ENCODE results near the gene CORO2B. TPM values are rescaled to one million over a fixed set of nuclear protein-coding genes. Genes with fewer than 3 reads are reported as not detected.

CORO2B gene
- total and polyA plus RNA-seq, 9 of the 15 experiments (the other 6 are each of a cell fraction or from before 2014, with no cell fraction given) = not detected

- in situ Hi-C loops (cut with MboI) = no loop called here
- FAIRE-seq (no peak), ATAC-seq (no peak), DNase-seq (ENCODE audit: extremely low read depth in 1 of 4, low spot score in 3 of 4) (no peak)
- ChIA-PET POLR2A (interaction anchor here (0.6 kb wide), 1 partner anchor 49 kb away, joined by 3 read pairs; no protein-coding TSS in a partner anchor), CTCF (ENCODE audit: low intra/inter-chr PET ratio) (no interaction called here)
- Histone ChIP-seq H3K4me2 (ENCODE audit: insufficient read depth, low read length) (no peak overlapping the region), H3K36me3 (ENCODE audit: control insufficient read depth, insufficient read depth, low read length) (no peaks in the 10 kb centered on the region), H3K27ac (ENCODE audit: extremely low read depth, low read depth, low read length) (no peak overlapping the region), H3K9me3 (replicated peaks; ENCODE audit: control insufficient read depth, insufficient read depth, low read depth, low read length) (no peaks in the 10 kb centered on the region), H4K20me1 (replicated peaks; ENCODE audit: control insufficient read depth, insufficient read depth, low read length) (peaks cover 5% of the 10 kb centered on the region; the same call in 1 of the 2 replicates), H3K9ac (ENCODE audit: insufficient read depth in 1 of 2, low read depth in 2 of 2, low read length in 2 of 2) (no peak overlapping the region), H3K9me1 (ENCODE audit: control insufficient read depth, insufficient read depth, low read length) (no peaks in the 10 kb centered on the region), H2AFZ (ENCODE audit: low read depth, low read length) (no peak overlapping the region), H3K79me2 (ENCODE audit: control insufficient read depth, insufficient read depth, low read length) (no peaks in the 10 kb centered on the region), H3K27me3 (ENCODE audit: control insufficient read depth in 2 of 2, insufficient read depth in 2 of 2, low read length in 2 of 2) (peaks cover 9 to 41% of the 10 kb centered on the region in 2 experiments; a peak in 3 of 5 replicates), H3K4me1 (replicated peaks in 1 of 2; ENCODE audit: control insufficient read depth in 2 of 2, insufficient read depth in 2 of 2, low read length in 2 of 2) (peaks cover 0 to 7% of the 10 kb centered on the region in 2 experiments; a peak in 1 of 5 replicates), H3K4me3 (no peak overlapping the region)
- intact Hi-C loops (cut with micrococcal nuclease) = no loop called here
- 0% methylated on average over 8 of the region's 8 CpGs for WGBS (ENCODE audit: insufficient coverage, low coverage, missing lambda C conversion rate)
- no TSS peak for BruUV-seq (replicated peaks)
- no peak for TF ChIP-seq GTF2A2 (tag; IDR thresholded peaks at IDR 0.05)
- TF ChIP-seq ID3 (CRISPR knock-in tag; IDR thresholded peaks at IDR 0.05) = no peak
- no peak for TF ChIP-seq ID3 (tag; IDR thresholded peaks at IDR 0.05)
- TF ChIP-seq NFIC (IDR thresholded peaks at IDR 0.05) = no peak
- no peak for TF ChIP-seq RAD21 (CRISPR knock-in tag; conservative IDR thresholded peaks at IDR 0.05 in 1 of 2, IDR thresholded peaks at IDR 0.05 in 1 of 2)
- TF ChIP-seq ZNF785 (CRISPR knock-in tag; IDR thresholded peaks at IDR 0.05) = no peak
- no peak for TF ChIP-seq RBM17 (IDR thresholded peaks at IDR 0.05; ENCODE audit: borderline replicate concordance, low read depth, low read length)
- no peak for TF ChIP-seq JUN (IDR thresholded peaks at IDR 0.05; ENCODE audit: borderline replicate concordance, low read depth, low read length)
- TF ChIP-seq JUN (CRISPR knock-in tag; IDR thresholded peaks at IDR 0.05; ENCODE audit: borderline replicate concordance) = no peak
- no peak for TF ChIP-seq ZNF655 (CRISPR knock-in tag; IDR thresholded peaks at IDR 0.05)
- TF ChIP-seq TAL1 (IDR thresholded peaks at IDR 0.05) = no peak
- TF ChIP-seq NR3C1 (CRISPR knock-in tag; IDR thresholded peaks at IDR 0.05) = no peak
- no peak for TF ChIP-seq SMAD3 (CRISPR knock-in tag; conservative IDR thresholded peaks at IDR 0.05)
These were observed 76.2 kb downstream of the CORO2B start for GRCh38 chr15:68654786-68655560.

Measured in K562 (cell line).